ENCODE data around the gene MRPS26.

DNA sequence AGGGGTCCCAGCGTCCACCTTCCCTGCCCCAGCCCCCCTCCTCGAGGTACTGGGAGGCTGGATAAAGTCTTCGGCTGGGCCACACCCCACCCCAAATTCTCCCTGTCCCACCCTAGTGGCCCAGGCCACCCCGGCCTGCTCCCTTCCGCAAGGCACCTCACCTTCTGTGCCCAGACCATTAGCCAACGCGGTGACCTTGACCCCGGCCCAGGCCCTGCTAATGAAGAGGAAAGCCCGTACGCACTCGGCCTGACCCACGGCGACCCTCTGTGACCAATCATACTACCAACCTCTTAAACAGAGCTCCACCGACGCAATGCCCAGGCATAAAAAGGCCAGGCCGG is 25.4 kb downstream of the MRPS26 start:
- TF ChIP-seq CTCF (IDR thresholded peaks at IDR 0.05) (no peak), POLR2A (IDR thresholded peaks at IDR 0.05) (no peak)
